HepG2 (cell line): ENCODE data around the gene NECAB2. TPM values are rescaled to one million over a fixed set of nuclear protein-coding genes. Genes with fewer than 3 reads are reported as not detected.

ENCODE experiments used
- ADNP ChIP-seq: sonication (generic); formaldehyde crosslinking; IDR thresholded peaks from 2 replicates; pipeline ENCODE4 v1.4.0; 2020; ENCODE audit warnings: missing genetic modification reagents
- AKNA ChIP-seq: sonication (generic); formaldehyde crosslinking; IDR thresholded peaks from 2 replicates; pipeline ENCODE4 v1.4.0; 2020; ENCODE audit warnings: missing genetic modification reagents, borderline replicate concordance
- GABPB1 ChIP-seq: IDR thresholded peaks from 2 replicates; pipeline ENCODE4 v1.6.1; 2016; ENCODE audit warnings: mild to moderate bottlenecking, missing genetic modification reagents, moderate library complexity, missing compliant biosample characterization
- KIAA2018 ChIP-seq: sonication (generic); formaldehyde crosslinking; IDR thresholded peaks from 2 replicates; pipeline ENCODE4 v1.5.0; 2020; ENCODE audit warnings: mild to moderate bottlenecking, missing genetic modification reagents, borderline replicate concordance
- MXD1 ChIP-seq: sonication (generic); formaldehyde crosslinking; IDR thresholded peaks from 2 replicates; pipeline ENCODE4 v1.4.0; 2020; ENCODE audit warnings: mild to moderate bottlenecking, missing genetic modification reagents
- MZF1 ChIP-seq: sonication (generic); formaldehyde crosslinking; IDR thresholded peaks from 2 replicates; pipeline ENCODE4 v1.8.1; 2023; ENCODE audit warnings: mild to moderate bottlenecking, missing genetic modification reagents, borderline replicate concordance
- PLRG1 ChIP-seq: fragments of 450-650 bp; conservative IDR thresholded peaks from 2 replicates; pipeline ENCODE4 v1.6.1; 2016
- SALL2 ChIP-seq: sonication (generic); formaldehyde crosslinking; IDR thresholded peaks from 2 replicates; pipeline ENCODE4 v1.8.1; 2023; ENCODE audit warnings: mild to moderate bottlenecking, missing genetic modification reagents, inconsistent platforms
- ZNF766 ChIP-seq: sonication (generic); formaldehyde crosslinking; IDR thresholded peaks from 2 replicates; pipeline ENCODE4 v1.5.0; 2020; ENCODE audit warnings: missing genetic modification reagents, borderline replicate concordance
- ZNF773 ChIP-seq: sonication (generic); formaldehyde crosslinking; IDR thresholded peaks from 2 replicates; pipeline ENCODE4 v1.4.0; 2020; ENCODE audit warnings: missing genetic modification reagents, borderline replicate concordance
- ZNF776 ChIP-seq: sonication (generic); formaldehyde crosslinking; IDR thresholded peaks from 2 replicates; pipeline ENCODE4 v1.4.0; 2020; ENCODE audit warnings: mild to moderate bottlenecking, missing genetic modification reagents
- ZNF781 ChIP-seq: sonication (generic); formaldehyde crosslinking; IDR thresholded peaks from 2 replicates; pipeline ENCODE4 v1.5.1; 2020; ENCODE audit warnings: borderline replicate concordance, mild to moderate bottlenecking, missing genetic modification reagents; ENCODE audit errors: not compliant biosample characterization
- polyA plus RNA-seq, 8 experiments: library from polyadenylated mRNA; depleted of rRNA in 3 of 8; stranded (reverse) in 7 of 8; unstranded in 1 of 8; fragments of >200 nt; fragmentation: Illumina TruSeq in 4 of 8; extraction: Trizol in 4 of 8; gene quantifications; 2 replicates each; pipeline versions ENCODE4 v1.2.1 to v1.2.3, GENCODE V29; 2011 to 2016; ENCODE audit warnings: low read depth in 4 of 8, missing spikeins in 1 of 8, mixed read lengths in 1 of 8; ENCODE audit not compliant: insufficient read depth in 1 of 8
- total RNA-seq, 5 experiments: library from RNA; depleted of rRNA; stranded (reverse); fragments of >200 nt; fragmentation: Illumina TruSeq; extraction: Trizol; gene quantifications; 2 replicates each; pipeline ENCODE4 v1.2.3, GENCODE V29; 2016; ENCODE audit warnings: low read depth in 1 of 5
- TF ChIP-seq, protein P1 (sequence below): IDR thresholded peaks from 2 replicates; pipeline ENCODE4 v1.6.1; 2016; ENCODE audit warnings: missing compliant biosample characterization, missing genetic modification reagents, borderline replicate concordance

NECAB2 gene
- total and polyA plus RNA-seq, 2 of the 13 experiments (the other 11 are each of a cell fraction or from before 2014, with no cell fraction given): 0.21 to 0.49 TPM

DNA sequence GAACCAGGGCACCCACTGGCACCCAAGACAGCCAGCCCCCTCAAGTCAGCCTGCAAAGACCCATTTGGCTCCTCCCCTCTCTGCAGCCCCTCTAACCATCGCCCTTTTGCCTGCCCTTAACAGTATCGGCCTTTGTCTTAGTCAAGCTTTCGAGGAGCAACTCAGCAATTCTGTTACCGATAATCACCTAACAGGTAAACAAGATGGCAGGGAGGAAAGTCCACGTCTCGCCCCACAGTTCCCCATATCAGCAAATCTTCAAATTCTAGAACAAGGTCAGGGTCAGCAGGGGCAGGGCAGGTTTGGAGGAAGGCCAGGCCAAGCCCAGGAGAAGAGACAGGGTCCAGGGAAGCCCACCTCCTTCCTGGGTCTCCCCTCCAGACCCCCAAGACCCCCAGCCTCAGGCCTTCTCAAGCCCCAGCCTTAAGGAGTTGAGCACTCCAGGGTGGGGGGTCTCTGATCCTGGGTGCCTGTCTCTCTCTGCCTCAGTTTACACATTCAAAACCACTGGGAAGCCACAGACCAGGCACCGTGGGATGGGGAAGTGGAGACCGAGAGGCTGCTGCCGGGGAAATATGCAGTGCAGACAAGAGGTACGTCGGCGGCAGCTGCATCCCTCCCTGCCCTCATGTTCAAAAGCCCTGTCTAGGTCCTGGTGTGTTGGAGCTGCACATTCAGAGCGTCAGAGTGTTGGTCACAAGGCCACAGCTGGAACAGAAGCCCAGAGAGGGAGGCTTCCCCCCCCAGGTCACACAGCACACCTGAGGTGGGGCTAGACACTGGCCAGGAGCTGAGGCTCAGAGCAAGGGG, 18.9 kb upstream of the NECAB2 start (continued):
- TF ChIP-seq KIAA2018: no peak
- TF ChIP-seq PLRG1: no peak
- TF ChIP-seq SALL2 (CRISPR knock-in tag): peak; percentile 55; the same call in 1 of the 2 replicates
- TF ChIP-seq ZNF766 (CRISPR knock-in tag): no peak
- no peak; the same call in 1 of the 2 replicates for TF ChIP-seq GABPB1 (CRISPR knock-in tag)
- TF ChIP-seq, protein P1, sequence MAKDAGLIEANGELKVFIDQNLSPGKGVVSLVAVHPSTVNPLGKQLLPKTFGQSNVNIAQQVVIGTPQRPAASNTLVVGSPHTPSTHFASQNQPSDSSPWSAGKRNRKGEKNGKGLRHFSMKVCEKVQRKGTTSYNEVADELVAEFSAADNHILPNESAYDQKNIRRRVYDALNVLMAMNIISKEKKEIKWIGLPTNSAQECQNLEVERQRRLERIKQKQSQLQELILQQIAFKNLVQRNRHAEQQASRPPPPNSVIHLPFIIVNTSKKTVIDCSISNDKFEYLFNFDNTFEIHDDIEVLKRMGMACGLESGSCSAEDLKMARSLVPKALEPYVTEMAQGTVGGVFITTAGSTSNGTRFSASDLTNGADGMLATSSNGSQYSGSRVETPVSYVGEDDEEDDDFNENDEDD (CRISPR knock-in tag): 0 out of 2 replicates have a peak, but pooled peaks have one; percentile 34
- no peak for TF ChIP-seq MZF1 (CRISPR knock-in tag)
- TF ChIP-seq ADNP (CRISPR knock-in tag): 0 out of 2 replicates have a peak, but pooled peaks have one; percentile 62
- TF ChIP-seq ZNF781 (CRISPR knock-in tag): no peak
- TF ChIP-seq AKNA (CRISPR knock-in tag): no peak
- no peak for TF ChIP-seq MXD1 (CRISPR knock-in tag)
- TF ChIP-seq ZNF776: no peak
- TF ChIP-seq ZNF773 (CRISPR knock-in tag): no peak
